ENCODE measurements around the gene SKIC3.
A peak's percentile ranks its signal among the peaks of the same experiment; 100 is the strongest.

Gene SKIC3

GRCh38 chr5:95554647-95555548 is at the start of gene SKIC3, which contains the start of gene ARSK:
SKIC3 (minus strand) TSS chr5:95554977; CDS start chr5:95547150, 7,827 bp downstream.
ARSK (plus strand) TSS chr5:95555101; CDS start chr5:95555279, 178 bp downstream.
- peak; percentile 87 for DNase-seq (ENCODE audit: low spot score)

DNA sequence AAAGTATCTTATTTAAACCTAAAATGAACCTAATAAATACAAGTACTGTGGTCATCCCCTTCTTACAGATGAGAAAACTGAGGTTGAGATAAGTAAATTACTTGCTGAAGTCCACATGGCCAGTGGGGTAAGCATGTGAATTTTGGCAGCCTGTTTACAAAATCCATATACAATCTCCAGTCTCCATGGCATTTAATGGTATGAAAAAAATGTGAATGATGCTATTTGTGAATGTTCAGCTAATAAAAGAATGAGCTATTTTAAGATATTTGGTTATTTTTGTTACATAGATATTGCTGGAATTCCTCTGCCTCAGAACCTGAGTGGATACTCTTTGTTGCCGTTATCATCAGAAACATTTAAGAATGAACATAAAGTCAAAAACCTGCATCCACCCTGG is 45.8 kb upstream of the SKIC3 start:
- no peak for DNase-seq (ENCODE audit: low spot score)

DNA sequence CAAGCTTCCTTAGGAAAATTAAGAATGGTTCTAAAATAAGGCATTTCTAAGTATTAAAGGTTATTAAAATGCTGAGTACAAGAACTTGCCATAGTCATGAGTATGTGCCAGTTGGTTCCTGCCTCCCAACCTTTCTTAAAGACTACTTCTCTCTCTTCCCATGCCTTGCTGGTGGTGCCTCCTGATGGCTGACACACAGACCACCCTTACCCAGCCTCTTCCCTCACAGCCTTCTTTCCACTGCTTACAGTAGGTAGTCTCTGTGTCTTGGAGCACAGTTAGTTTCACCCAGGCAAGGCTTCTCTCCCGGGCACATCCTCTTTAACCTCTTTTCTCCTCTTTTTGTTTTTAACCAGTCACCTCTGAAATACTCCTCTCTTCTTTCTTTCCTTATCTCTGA is 44.5 kb upstream of the SKIC3 start:
- DNase-seq (ENCODE audit: low spot score), result no peak

GRCh38 chr5:95595289-95595931 is 40.6 kb upstream of the SKIC3 start:
- DNase-seq (ENCODE audit: low spot score), result no peak

- DNase-seq (ENCODE audit: low spot score), result no peak
These were observed 36.7 kb upstream of the SKIC3 start for GRCh38 chr5:95591490-95591901.

DNA sequence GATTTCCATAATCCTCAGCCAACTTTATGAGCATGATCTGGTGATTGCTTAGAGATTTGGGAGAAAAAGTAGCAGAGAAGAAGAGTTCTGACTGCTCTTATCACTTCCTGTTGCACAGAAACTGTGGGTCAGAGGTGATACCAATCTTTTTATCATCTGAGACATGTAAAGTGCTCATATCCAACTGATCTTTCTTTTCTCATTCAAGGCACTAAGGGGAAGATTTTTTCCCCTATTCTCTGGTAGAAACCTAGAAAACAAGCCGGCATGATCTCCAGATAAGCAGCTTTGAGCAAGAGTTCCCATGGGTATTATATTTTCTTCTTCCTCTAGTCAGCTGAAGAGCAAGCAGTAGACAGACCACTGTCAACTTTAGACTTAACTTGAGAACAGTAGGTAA is 36.1 kb upstream of the SKIC3 start:
- peak; percentile 26 for DNase-seq (ENCODE audit: low spot score)

GRCh38 chr5:95583992-95584391 is 29.2 kb upstream of the SKIC3 start:
- DNase-seq (ENCODE audit: low spot score), result no peak

- DNase-seq (ENCODE audit: low spot score), result no peak
These were observed 26.8 kb upstream of the SKIC3 start for GRCh38 chr5:95581576-95581975.

DNA sequence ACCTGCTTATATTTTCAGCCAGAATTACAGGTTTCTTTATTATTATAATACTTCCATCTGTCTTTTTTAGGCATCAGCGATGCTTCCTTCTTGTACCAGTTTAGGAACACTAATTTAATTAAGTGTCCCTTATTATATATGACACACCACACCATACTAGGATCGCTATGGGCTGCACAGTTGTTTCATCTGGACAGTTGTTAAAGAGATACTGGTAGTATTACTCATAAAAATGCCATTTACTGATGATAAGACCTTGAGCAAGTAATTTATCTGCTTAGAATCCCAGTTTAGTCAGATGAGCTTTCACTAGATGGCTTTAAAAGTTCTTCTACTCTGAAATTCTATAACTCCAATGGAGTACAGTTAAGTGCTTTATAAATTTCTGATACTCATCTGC is 17.2 kb upstream of the SKIC3 start:
- no peak for DNase-seq (ENCODE audit: low spot score)

- no peak for DNase-seq (ENCODE audit: low spot score)
These were observed 10.6 kb upstream of the SKIC3 start for GRCh38 chr5:95565280-95565920.

DNA sequence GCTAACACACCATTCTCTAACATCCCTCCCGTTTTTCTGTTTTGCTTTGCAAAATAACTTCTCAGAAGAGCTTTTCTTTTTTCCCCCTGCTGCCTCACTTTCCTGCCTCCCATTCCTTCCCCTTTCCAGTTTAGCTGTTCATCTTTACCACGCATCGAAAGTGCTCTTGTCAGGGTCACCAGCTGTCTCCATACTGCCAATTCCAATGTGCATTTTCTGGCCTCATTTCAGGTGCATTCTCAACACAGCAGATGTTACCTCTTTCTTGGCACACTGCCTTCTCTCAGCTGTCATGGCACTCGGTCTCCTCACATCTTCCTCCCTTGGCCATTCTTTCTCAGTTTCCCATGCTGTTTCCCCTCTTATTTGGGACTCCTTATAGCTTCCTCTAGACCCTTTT is 9.7 kb upstream of the SKIC3 start:
- DNase-seq (ENCODE audit: low spot score), result peak; percentile 27

GRCh38 chr5:95563367-95563766 is 8.6 kb upstream of the SKIC3 start:
- DNase-seq (ENCODE audit: low spot score), result no peak

DNA sequence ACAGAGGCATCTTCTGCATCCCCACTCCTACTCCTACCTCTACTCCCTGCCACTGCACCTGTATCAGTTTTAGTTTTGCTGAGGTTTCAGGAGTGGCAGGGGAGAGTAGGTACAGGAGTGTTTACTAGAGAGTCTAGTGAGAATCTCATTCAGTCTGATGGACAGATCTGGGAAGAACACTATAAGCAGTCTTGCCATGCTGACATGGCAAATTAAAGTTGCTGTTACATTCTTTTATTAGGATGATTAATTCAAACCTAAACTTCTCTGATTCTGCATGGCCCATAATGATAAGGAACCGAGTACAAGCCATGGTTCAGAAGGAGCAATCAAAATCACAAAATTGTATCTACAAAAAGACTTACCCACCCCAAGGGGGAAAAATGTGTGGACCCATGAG is 7.5 kb upstream of the SKIC3 start:
- no peak for DNase-seq (ENCODE audit: low spot score)

- DNase-seq (ENCODE audit: low spot score), result no peak
These were observed 3.1 kb upstream of the SKIC3 start for GRCh38 chr5:95557841-95558240.

DNA sequence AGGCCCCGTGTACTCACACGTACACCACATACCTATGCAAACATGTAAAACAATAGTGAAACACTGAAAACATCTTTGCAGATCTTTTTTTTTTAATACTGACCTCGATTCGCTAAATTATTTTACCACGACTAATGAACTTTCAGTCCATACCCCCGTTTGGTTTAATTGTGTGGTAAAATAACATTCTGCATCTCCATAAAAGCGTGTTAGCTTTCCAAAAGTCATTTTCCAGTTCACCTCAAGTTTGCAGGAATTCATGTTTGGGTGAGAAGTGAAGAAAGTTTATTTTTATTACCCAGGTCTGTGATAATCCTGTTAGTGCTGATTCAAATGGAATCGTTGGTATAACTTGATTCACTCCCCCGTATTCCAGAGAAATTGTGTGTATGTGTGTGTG is 776 bp upstream of the SKIC3 start:
- no peak for DNase-seq (ENCODE audit: low spot score)

- no peak for DNase-seq (ENCODE audit: low spot score)
These were observed 488 bp downstream of the SKIC3 start for GRCh38 chr5:95554331-95554646.

GRCh38 chr5:95549030-95549429 is 5.7 kb downstream of the SKIC3 start:
- no peak for DNase-seq (ENCODE audit: low spot score)

- no peak for DNase-seq (ENCODE audit: low spot score)
These were observed 11.6 kb downstream of the SKIC3 start for GRCh38 chr5:95543017-95543705.

DNA sequence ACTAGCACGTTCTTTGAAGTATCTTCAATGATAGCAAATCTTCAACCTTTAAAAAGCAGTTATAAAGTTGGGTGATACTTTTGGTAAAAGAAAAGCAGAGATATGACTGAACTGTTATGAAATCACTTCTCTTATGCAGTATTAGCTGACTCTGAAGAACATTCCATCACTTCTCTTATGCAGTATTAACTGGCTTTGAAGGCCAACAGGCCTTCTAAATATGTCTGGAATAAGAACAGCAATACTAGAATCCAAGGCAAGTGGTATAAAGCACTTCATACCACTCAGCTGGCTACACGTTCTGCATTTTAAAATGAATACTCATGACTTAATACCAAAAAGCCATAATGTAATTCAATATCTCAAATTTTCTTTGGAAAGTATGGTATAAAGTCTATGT is 17.3 kb downstream of the SKIC3 start:
- no peak for DNase-seq (ENCODE audit: low spot score)

- no peak for DNase-seq (ENCODE audit: low spot score)
These were observed 21.0 kb downstream of the SKIC3 start for GRCh38 chr5:95533761-95534160.

DNA sequence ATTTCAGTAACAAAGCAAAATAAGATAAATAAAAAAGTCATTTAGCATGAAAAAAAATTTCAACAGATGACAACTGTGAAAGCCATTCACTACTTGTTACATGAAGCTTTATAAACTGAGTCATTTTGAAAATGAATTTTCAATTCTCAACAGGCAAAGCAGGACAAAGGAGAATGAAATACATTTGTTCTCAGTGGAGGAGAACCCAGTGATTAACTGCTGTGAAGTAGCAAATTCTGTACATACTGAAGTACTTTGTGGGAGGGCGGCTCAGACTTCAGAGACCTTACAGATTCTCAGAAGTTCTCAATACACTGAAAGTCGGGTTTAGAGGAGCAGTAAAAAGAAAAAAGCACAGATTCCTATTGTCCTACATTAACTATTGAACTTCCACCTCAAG is 21.7 kb downstream of the SKIC3 start:
- no peak for DNase-seq (ENCODE audit: low spot score)

GRCh38 chr5:95532415-95532814 is 22.4 kb downstream of the SKIC3 start:
- no peak for DNase-seq (ENCODE audit: low spot score)

DNA sequence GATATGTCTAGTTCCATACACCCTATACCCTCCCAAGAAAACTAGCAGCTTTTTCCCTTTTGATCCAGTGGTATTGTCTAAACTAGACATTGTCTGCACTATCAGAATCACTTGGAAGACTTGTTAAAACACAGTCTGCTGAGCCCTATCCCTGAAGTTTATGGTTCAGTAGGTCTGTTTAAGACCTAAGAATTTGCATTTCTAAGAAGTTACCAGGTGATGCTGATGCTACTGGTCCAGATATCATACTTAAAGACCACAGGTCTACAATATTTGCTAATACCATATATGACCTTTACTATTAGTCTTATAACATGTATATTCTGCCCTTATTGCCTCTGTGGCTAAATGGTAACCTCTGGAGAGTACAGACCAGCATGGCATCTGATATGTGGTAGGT is 23.3 kb downstream of the SKIC3 start:
- DNase-seq (ENCODE audit: low spot score), result no peak

Measured in D341Med (cell line).